Measurements from ENCODE around the gene PRG2. TPM values are rescaled to one million over a fixed set of nuclear protein-coding genes. Genes with fewer than 3 reads are reported as not detected.

The PRG2 gene
- total RNA-seq, 1 experiment from 2014 or later, result not detected

- BruUV-seq (replicated peaks), result no TSS peak
- Histone ChIP-seq H3K27ac (ENCODE audit: low read length) (no peak overlapping the region), H3K27me3 (ENCODE audit: control insufficient read depth, insufficient read depth, low read length) (no peaks in the 10 kb centered on the region), H3K4me3 (ENCODE audit: low read depth in 2 of 2, low read length in 2 of 2) (no peak overlapping the region), H3K9me3 (ENCODE audit: control insufficient read depth, insufficient read depth, low read depth, low read length) (no peaks in the 10 kb centered on the region), H3K4me1 (ENCODE audit: control insufficient read depth, insufficient read depth, low read length) (no peaks in the 10 kb centered on the region), H3K36me3 (ENCODE audit: control insufficient read depth, insufficient read depth, low read length) (no peaks in the 10 kb centered on the region)
- CTCF ChIA-PET, result no interaction called here
- no peak for DNase-seq (ENCODE audit: low read depth, low spot score)
- no peak for ATAC-seq
- POLR2A ChIA-PET, result interaction anchor here (0.6 kb wide), 1 partner anchor 452 kb away, joined by 3 read pairs; no protein-coding TSS in a partner anchor
- intact Hi-C loops (cut with micrococcal nuclease; ENCODE audit: unreplicated experiment), result loop anchor here (2.0 to 10.0 kb wide), 2 partner anchors 179 to 221 kb away; partner anchors contain the start of gene UBE2L6
- TF ChIP-seq CTCF (IDR thresholded peaks at IDR 0.05) (no peak), POLR2AphosphoS5 (IDR thresholded peaks at IDR 0.05; ENCODE audit: low read depth, low read length) (no peak), REST (IDR thresholded peaks at IDR 0.05; ENCODE audit: insufficient read depth in 1 of 2, low read depth in 2 of 2, low read length in 1 of 2) (no peak), SIN3A (IDR thresholded peaks at IDR 0.05; ENCODE audit: borderline replicate concordance, insufficient read depth, low read depth, low read length) (no peak), TCF7L2 (IDR thresholded peaks at IDR 0.05; ENCODE audit: low read depth, low read length) (no peak)
- in situ Hi-C loops (cut with HindIII; ENCODE audit: low pct_unique_long_range_greater_than_20kb, low sequenced_read_pairs), result no loop called here
These were observed 46.6 kb downstream of the PRG2 start for GRCh38 chr11:57343825-57344224.

- ChIA-PET POLR2A (no interaction called here), CTCF (interaction anchor here (0.6 kb wide), 1 partner anchor 216 kb away, joined by 8 read pairs; no protein-coding TSS in a partner anchor)
- no peak for DNase-seq (ENCODE audit: low read depth, low spot score)
These were observed 47.7 kb downstream of the PRG2 start for GRCh38 chr11:57342702-57343101.

More at GRCh38 chr11:57342702-57343101, 47.7 kb downstream of the PRG2 start:
- intact Hi-C loops (cut with micrococcal nuclease; ENCODE audit: unreplicated experiment), result loop anchor here (10.0 kb wide), 1 partner anchor 222 kb away; the partner anchor contains the start of gene UBE2L6
- no peaks in the 10 kb centered on the region for H3K36me3 ChIP-seq (ENCODE audit: control insufficient read depth, insufficient read depth, low read length)
- in situ Hi-C loops (cut with HindIII; ENCODE audit: low pct_unique_long_range_greater_than_20kb, low sequenced_read_pairs), result no loop called here
- no peak overlapping the region for H3K27ac ChIP-seq (ENCODE audit: low read length)
- no peaks in the 10 kb centered on the region for H3K4me1 ChIP-seq (ENCODE audit: control insufficient read depth, insufficient read depth, low read length)
- no TSS peak for BruUV-seq (replicated peaks)
- no peak for TF ChIP-seq REST (IDR thresholded peaks at IDR 0.05; ENCODE audit: insufficient read depth in 1 of 2, low read depth in 2 of 2, low read length in 1 of 2)
- TF ChIP-seq TCF7L2 (IDR thresholded peaks at IDR 0.05; ENCODE audit: low read depth, low read length), result no peak
- no peak for TF ChIP-seq CTCF (IDR thresholded peaks at IDR 0.05)
- TF ChIP-seq POLR2AphosphoS5 (IDR thresholded peaks at IDR 0.05; ENCODE audit: low read depth, low read length), result no peak
- TF ChIP-seq SIN3A (IDR thresholded peaks at IDR 0.05; ENCODE audit: borderline replicate concordance, insufficient read depth, low read depth, low read length), result no peak
- no peaks in the 10 kb centered on the region for H3K9me3 ChIP-seq (ENCODE audit: control insufficient read depth, insufficient read depth, low read depth, low read length)
- H3K4me3 ChIP-seq (ENCODE audit: low read depth in 2 of 2, low read length in 2 of 2), result no peak overlapping the region
- ATAC-seq, result no peak
- no peaks in the 10 kb centered on the region for H3K27me3 ChIP-seq (ENCODE audit: control insufficient read depth, insufficient read depth, low read length)

Data from Panc1 (cell line).